Fibroblast of skin of abdomen (primary cell): ENCODE measurements around the gene VAMP1.
A peak's percentile ranks its signal among the peaks of the same experiment; 100 is the strongest.
"Not testable (repeated sequence)": the region's sequence is repeated elsewhere in the genome, so short reads cannot be mapped to it uniquely, and the experiment has no call there.

Experiments
- DNase-seq: peaks from one replicate; pipeline ENCODE4 v3.0.0-alpha.2; 2013

VAMP1 gene

GRCh38 chr12:6451348-6452244 is 18.9 kb downstream of the VAMP1 start, which contains the start of gene TAPBPL:
TAPBPL (plus strand) TSS chr12:6452042; CDS start chr12:6452249, 207 bp downstream.
- peak; percentile 79 for DNase-seq

GRCh38 chr12:6450869-6451347 is 19.6 kb downstream of the VAMP1 start:
- peak; percentile 38 for DNase-seq

GRCh38 chr12:6450091-6450868 is 20.2 kb downstream of the VAMP1 start:
- no peak for DNase-seq

- DNase-seq, result no peak
Observed at GRCh38 chr12:6444704-6445688, 25.5 kb downstream of the VAMP1 start, which contains the start of gene CD27. CD27 (plus strand) TSS chr12:6444955; CDS start chr12:6445096, 141 bp downstream.

GRCh38 chr12:6444031-6444430 is 26.4 kb downstream of the VAMP1 start:
- DNase-seq, result no peak

GRCh38 chr12:6443361-6443983 is 27.0 kb downstream of the VAMP1 start:
- DNase-seq, result no peak

- DNase-seq, result no peak
Observed at GRCh38 chr12:6442836-6443235, 27.6 kb downstream of the VAMP1 start.

- DNase-seq, result no peak
Observed at GRCh38 chr12:6440391-6440790, 30.1 kb downstream of the VAMP1 start.

- no peak for DNase-seq
Observed at GRCh38 chr12:6438345-6438744, 32.1 kb downstream of the VAMP1 start.

- no peak for DNase-seq
Observed at GRCh38 chr12:6437586-6437985, 32.9 kb downstream of the VAMP1 start.

GRCh38 chr12:6435961-6436715 is 34.3 kb downstream of the VAMP1 start:
- DNase-seq, result no peak

- no peak for DNase-seq
Observed at GRCh38 chr12:6434205-6435140, 36.0 kb downstream of the VAMP1 start.

GRCh38 chr12:6432991-6433390 is 37.5 kb downstream of the VAMP1 start:
- DNase-seq, result no peak

GRCh38 chr12:6430124-6430989 is 40.1 kb downstream of the VAMP1 start:
- peak; percentile 91 for DNase-seq

- no peak for DNase-seq
Observed at GRCh38 chr12:6428326-6428725, 42.2 kb downstream of the VAMP1 start.

- DNase-seq, result not testable (repeated sequence)
Observed at GRCh38 chr12:6427796-6428195, 42.7 kb downstream of the VAMP1 start.

GRCh38 chr12:6426882-6427671 is 43.4 kb downstream of the VAMP1 start:
- DNase-seq, result no peak
